Skeletal muscle tissue (tissue), 4 donors: ENCODE data around the gene ADPRS. TPM values are rescaled to one million over a fixed set of nuclear protein-coding genes. Genes with fewer than 3 reads are reported as not detected.

Experiments
- H3K27ac ChIP-seq: one replicate; pipeline ENCODE4 v1.7.0; 2013; ENCODE audit warnings: mild to moderate bottlenecking, low read depth, low read length, inconsistent platforms
- H3K27me3 ChIP-seq, 3 donors: one replicate each; pipeline ENCODE4 v1.7.0; 2013; ENCODE audit warnings: low read length in 3 of 3; ENCODE audit not compliant: control insufficient read depth in 3 of 3, insufficient read depth in 3 of 3
- H3K36me3 ChIP-seq, 3 donors: one replicate each; pipeline ENCODE4 v1.7.0; 2013; ENCODE audit warnings: low read length in 3 of 3; ENCODE audit not compliant: control insufficient read depth in 3 of 3, insufficient read depth in 3 of 3
- H3K4me1 ChIP-seq, 3 donors: one replicate each; pipeline ENCODE4 v1.7.0; 2013; ENCODE audit warnings: low read length in 3 of 3, mild to moderate bottlenecking in 3 of 3; ENCODE audit not compliant: control insufficient read depth in 3 of 3, insufficient read depth in 3 of 3
- H3K4me3 ChIP-seq, 3 donors: one replicate each; pipeline ENCODE4 v1.7.0; 2013; ENCODE audit warnings: low read length in 3 of 3
- H3K9ac ChIP-seq, 3 donors: one replicate each; pipeline ENCODE4 v1.7.0; 2013; ENCODE audit warnings: low read length in 3 of 3, mild to moderate bottlenecking in 3 of 3, moderate library complexity in 2 of 3, low read depth in 1 of 3
- H3K9me3 ChIP-seq, 3 donors: one replicate each; pipeline ENCODE4 v1.7.0; 2013; ENCODE audit warnings: low read length in 3 of 3; ENCODE audit not compliant: control insufficient read depth in 3 of 3
- total RNA-seq: library from RNA; depleted of rRNA; stranded (reverse); fragments of >200 nt; gene quantifications from one replicate; pipeline ENCODE4 v1.2.3, GENCODE V29; 2014
- donor health status: Osteomylitis.

The ADPRS gene
- total RNA-seq, 1 donor from 2014 or later, result 21.4 TPM

DNA sequence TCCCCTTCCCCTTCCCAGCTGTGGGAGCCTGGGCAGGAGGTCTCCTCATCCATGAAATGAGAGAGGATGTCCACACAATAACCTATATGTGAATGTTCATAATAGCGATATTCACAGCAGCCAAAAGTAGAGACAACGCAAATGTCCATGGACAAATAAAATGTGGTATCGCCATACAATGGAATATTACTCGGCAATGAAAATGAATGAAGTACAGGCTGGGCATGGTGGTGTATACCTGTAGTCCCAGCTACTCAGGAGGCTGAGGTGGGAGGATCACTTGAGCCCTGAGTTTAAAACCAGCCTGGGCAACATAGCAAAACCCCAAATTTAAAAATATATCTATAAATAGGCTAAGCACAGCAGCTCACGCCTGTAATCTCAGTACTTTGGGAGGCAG lies 12.9 kb downstream of the ADPRS start:
- Histone ChIP-seq H3K27ac (no peak overlapping the region), H3K9me3 (no peaks in the 10 kb centered on the region), H3K9ac (no peak overlapping the region), H3K27me3 (no peaks in the 10 kb centered on the region), H3K36me3 (peaks cover 0 to 1% (median 0%) of the 10 kb centered on the region in 3 donors), H3K4me1 (peaks cover 2 to 4% (median 3%) of the 10 kb centered on the region in 3 donors), H3K4me3 (no peak overlapping the region)

DNA sequence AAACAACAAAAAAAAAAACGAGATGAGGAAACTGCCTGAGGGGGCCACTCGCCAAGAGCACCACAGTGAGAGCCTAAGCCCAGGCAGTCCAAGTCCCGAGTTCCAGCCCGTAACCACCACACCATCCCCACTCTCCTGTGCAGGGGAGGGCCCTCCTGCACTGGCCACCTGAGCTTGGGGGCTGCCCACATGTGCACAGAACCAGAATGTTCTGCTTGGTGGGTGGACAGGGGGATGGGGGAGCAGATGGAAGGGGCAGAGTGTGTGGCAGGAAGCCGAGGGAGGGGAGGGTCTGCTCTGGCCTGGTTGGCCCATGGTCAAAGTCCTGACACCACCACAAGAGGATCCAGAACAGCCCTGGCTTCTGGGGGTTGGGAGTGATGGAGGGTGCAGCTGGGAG lies 17.6 kb downstream of the ADPRS start:
- Histone ChIP-seq H3K36me3 (no peaks in the 10 kb centered on the region), H3K9ac (no peak overlapping the region), H3K27ac (no peak overlapping the region)

DNA sequence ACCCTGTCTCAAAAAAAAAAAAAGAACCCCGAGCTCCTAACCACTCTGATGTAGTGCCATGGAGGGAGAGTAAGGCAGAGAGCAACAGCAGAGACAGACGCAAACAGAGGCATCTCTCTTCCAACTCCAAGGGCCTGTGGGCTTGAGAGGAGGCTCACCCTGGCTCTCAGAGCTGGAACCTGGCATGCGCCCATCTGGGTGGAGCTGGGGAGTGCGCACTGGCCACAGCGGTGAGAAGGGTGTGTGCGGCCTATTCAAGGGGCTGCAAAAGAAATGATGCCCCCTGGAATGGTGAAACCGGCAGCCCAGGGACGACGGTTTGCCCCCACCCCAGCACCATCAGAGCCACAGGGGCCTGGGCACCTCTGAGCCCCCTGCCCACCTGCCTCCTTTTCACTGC lies 18.7 kb downstream of the ADPRS start:
- Histone ChIP-seq H3K27me3 (no peaks in the 10 kb centered on the region), H3K9ac (no peak overlapping the region), H3K9me3 (no peaks in the 10 kb centered on the region), H3K36me3 (no peaks in the 10 kb centered on the region), H3K4me3 (no peak overlapping the region), H3K4me1 (no peaks in the 10 kb centered on the region), H3K27ac (no peak overlapping the region)

More for the DNA sequence above, 17.6 kb downstream of the ADPRS start:
- no peaks in the 10 kb centered on the region for H3K9me3 ChIP-seq
- H3K4me3 ChIP-seq, result no peak overlapping the region
- H3K27me3 ChIP-seq, result no peaks in the 10 kb centered on the region
- H3K4me1 ChIP-seq, result no peaks in the 10 kb centered on the region

DNA sequence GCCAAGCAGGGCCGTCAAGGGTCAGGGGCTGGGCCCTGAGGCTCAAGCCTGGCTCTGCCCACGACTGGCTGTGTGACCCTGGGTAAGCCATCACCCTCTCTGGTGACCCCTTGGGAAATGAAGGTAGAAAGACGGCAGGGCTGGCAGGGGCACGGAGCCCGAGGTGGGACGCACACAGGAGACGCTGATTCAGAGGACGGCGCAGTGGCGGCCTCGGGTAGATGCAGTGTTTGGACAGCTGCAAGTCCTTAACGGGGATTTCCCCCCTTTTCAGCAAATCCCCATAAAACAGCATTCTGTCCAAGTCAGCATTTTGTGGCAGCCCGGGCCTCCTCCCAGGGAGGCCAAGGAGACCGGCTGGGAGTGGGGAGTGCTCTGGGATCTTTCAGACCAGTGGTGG lies 19.6 kb downstream of the ADPRS start:
- no peaks in the 10 kb centered on the region for H3K36me3 ChIP-seq
- no peak overlapping the region for H3K27ac ChIP-seq
- H3K4me3 ChIP-seq, result no peak overlapping the region
- no peaks in the 10 kb centered on the region for H3K9me3 ChIP-seq
- no peak overlapping the region for H3K9ac ChIP-seq
- H3K27me3 ChIP-seq, result no peaks in the 10 kb centered on the region
- H3K4me1 ChIP-seq, result no peaks in the 10 kb centered on the region

DNA sequence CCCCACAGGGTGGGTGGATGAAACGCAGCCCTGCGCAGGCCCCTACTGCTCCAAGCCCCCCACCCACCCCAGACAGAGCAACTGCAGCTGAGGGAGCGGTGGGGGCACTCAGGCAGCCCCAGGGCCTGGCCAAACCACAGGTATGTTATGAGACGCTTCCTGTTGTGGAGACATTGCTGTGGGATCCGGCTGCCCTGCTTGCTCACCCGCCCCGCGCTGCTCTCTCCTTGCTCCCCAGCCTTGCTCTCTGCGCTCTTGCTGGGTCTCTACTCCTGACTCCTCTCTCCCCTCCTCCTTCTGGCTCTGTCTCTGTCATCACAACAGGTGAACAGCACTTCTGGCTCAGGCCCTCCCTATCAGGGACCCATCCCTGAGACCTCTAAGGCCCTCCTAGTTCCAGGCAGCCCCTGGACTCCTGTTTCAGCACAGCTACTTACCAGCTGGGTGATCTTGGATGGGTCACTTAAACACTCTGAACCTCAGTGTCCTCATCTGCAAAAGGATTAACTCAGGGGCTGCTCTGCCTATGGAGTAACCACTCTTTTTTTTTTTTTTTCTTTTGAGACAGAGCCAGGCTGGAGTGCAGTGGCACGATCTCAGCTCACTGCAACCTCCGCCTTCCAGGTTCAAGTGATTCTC lies 20.5 kb downstream of the ADPRS start:
- Histone ChIP-seq H3K36me3 (no peaks in the 10 kb centered on the region), H3K27me3 (no peaks in the 10 kb centered on the region), H3K4me3 (no peak overlapping the region), H3K27ac (no peak overlapping the region), H3K9ac (no peak overlapping the region), H3K9me3 (no peaks in the 10 kb centered on the region), H3K4me1 (no peaks in the 10 kb centered on the region)

DNA sequence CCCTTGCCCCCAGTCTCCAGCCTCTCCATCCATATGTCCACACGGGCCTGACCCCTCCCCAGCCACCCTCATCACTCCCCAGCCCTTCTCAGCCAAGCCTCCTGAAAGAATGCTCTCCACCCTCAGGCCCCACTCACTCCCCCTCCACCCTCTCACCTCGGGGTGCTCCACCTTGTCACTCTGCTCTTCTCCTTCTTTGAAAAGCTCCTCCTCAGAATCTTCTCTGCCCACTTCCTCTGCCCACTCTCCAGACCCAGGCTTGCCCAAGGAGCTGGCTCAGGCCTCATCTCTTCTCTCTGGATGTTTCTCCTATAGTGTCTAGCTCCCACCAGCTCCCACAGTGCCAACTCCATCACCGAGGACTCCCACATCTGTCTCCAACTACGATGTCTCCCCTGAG lies 22.5 kb downstream of the ADPRS start:
- H3K9ac ChIP-seq, result no peak overlapping the region
- H3K4me3 ChIP-seq, result no peak overlapping the region
- H3K27me3 ChIP-seq, result no peaks in the 10 kb centered on the region
- no peak overlapping the region for H3K27ac ChIP-seq
- H3K4me1 ChIP-seq, result peaks cover 0 to 2% (median 0%) of the 10 kb centered on the region in 3 donors
- no peaks in the 10 kb centered on the region for H3K36me3 ChIP-seq
- H3K9me3 ChIP-seq, result no peaks in the 10 kb centered on the region

DNA sequence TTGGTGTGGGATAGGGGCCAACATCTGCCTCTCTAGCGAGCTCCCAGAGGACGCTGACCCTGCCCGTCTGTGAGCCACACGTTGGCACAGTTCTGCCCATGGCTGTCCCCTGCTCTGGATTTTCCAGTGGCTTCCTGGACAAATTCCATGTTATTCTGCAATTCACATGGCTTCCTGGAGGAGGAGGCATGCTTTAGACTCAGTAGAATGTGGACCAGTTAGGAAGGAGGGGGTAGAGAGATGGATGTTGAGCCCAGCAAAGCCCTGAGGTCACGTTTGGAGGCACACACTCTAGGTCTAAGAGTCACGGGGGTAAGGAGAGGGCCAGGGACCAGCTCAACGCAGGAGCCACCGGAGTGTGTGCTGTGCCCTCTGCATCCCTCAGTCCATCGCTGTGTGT lies 24.1 kb downstream of the ADPRS start:
- Histone ChIP-seq H3K36me3 (no peaks in the 10 kb centered on the region), H3K27ac (no peak overlapping the region), H3K4me3 (no peak overlapping the region), H3K4me1 (peaks cover 0 to 6% (median 0%) of the 10 kb centered on the region in 3 donors), H3K9me3 (no peaks in the 10 kb centered on the region), H3K27me3 (peaks cover 0 to 4% (median 0%) of the 10 kb centered on the region in 3 donors), H3K9ac (no peak overlapping the region)

DNA sequence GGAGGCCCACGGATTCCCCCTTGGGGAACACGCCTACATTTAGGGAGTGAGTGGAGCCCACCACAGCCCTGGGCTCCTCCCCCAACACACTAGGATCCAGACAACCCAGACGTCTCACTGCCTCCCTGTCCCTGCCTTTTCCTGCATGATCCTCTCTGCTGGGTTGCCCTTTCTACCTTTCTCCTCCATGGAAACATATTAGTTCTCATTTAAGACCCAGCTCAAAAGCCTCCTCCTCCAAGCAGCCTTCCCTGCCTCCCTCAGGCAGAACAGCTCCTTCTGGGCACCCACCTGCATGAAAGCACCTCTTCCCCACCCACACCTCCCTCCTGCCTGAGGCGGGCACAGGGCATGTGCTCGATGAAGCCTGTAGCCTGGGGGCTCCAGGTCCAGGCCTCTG lies 25.7 kb downstream of the ADPRS start:
- H3K27ac ChIP-seq, result no peak overlapping the region

DNA sequence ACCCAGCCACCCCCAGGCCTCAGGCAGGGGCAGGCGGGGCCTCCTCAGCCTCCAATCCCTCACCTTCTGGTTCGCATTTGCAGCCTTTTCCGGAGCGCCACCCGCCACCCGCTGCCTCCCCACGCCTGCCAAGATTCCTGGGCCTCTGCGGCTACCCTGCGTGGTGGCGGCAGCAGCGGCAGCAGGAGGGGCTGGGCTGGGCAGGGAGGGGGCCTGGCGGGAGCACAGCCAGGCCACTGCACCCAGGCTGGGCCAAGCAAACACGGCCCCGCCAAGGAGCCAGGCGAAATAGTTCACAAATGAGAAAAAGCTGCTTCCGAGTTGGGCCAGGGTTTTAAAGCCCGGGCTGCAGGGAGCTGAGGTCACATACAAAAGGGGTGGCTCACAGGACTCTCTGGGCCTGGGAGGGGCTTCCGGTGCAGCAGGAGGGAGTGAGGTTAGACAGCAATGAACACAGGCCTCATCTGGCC lies 26.5 kb downstream of the ADPRS start:
- Histone ChIP-seq H3K9ac (peak overlapping the region in 1 of 3 donors; percentile 8), H3K4me3 (no peak overlapping the region), H3K36me3 (no peaks in the 10 kb centered on the region), H3K4me1 (peaks cover 0 to 11% (median 0%) of the 10 kb centered on the region in 3 donors), H3K27me3 (peaks cover 0 to 4% (median 0%) of the 10 kb centered on the region in 3 donors), H3K9me3 (no peaks in the 10 kb centered on the region), H3K27ac (no peak overlapping the region)

More for the DNA sequence above, 25.7 kb downstream of the ADPRS start:
- Histone ChIP-seq H3K4me3 (no peak overlapping the region), H3K9ac (no peak overlapping the region), H3K27me3 (peaks cover 0 to 4% (median 0%) of the 10 kb centered on the region in 3 donors), H3K9me3 (no peaks in the 10 kb centered on the region), H3K4me1 (peaks cover 0 to 10% (median 0%) of the 10 kb centered on the region in 3 donors), H3K36me3 (no peaks in the 10 kb centered on the region)

DNA sequence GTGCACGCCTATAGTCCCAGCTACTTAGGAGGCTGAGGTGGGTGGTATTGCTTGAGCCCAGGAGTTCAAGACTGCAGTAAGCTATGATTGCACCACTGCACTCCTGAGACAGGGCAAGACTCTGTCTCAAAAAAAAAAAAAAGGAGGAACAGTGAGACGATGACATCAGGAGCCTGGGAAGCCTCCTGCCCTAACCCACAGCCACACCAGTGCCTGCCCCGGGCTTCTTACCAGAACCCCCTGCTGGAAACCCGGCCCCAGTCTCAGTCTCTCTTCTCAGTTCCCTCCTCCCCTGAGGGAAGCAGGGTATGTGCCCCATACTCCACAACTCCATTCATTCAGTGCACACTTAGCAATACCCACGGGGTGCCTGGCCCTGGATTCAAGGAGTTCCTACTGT lies 27.2 kb downstream of the ADPRS start:
- H3K4me3 ChIP-seq, result no peak overlapping the region
- no peaks in the 10 kb centered on the region for H3K36me3 ChIP-seq
- no peak overlapping the region for H3K9ac ChIP-seq
- peaks cover 0 to 11% (median 0%) of the 10 kb centered on the region in 3 donors for H3K4me1 ChIP-seq
- H3K9me3 ChIP-seq, result no peaks in the 10 kb centered on the region
- H3K27me3 ChIP-seq, result peaks cover 0 to 4% (median 0%) of the 10 kb centered on the region in 3 donors
- H3K27ac ChIP-seq, result no peak overlapping the region
